Transverse colon (tissue), 4 donors: Measurements from ENCODE around the gene MACC1. TPM values are rescaled to one million over a fixed set of nuclear protein-coding genes. Genes with fewer than 3 reads are reported as not detected.

Experiments
- DNase-seq: peaks from one replicate; pipeline ENCODE4 v3.0.0-alpha.2; 2019
- H3K27ac ChIP-seq, 4 donors: fragments of 200-600 bp; sonication (generic); 2 replicates each; pipeline ENCODE4 v1.5.1; 2016 to 2018; ENCODE audit warnings: inconsistent platforms in 4 of 4
- H3K27me3 ChIP-seq: fragments of 200-600 bp; sonication (generic); 2 replicates; pipeline ENCODE4 v1.5.1; 2017; ENCODE audit warnings: inconsistent platforms
- H3K36me3 ChIP-seq, 4 donors: fragments of 200-600 bp; sonication (generic); 2 replicates each; pipeline ENCODE4 v1.5.1; 2017 to 2019; ENCODE audit warnings: inconsistent platforms in 4 of 4
- H3K4me1 ChIP-seq, 4 donors: fragments of 200-600 bp; sonication (generic); 2 replicates each; pipeline ENCODE4 v1.5.1; 2017 to 2020; ENCODE audit warnings: inconsistent platforms in 4 of 4
- H3K4me3 ChIP-seq, 4 donors: fragments of 200-600 bp; sonication (generic); 1 replicate in 1 of 4; 2 replicates in 3 of 4; pipeline versions ENCODE4 v1.5.1 to v1.6.1; 2017 to 2019; ENCODE audit warnings: inconsistent platforms in 4 of 4
- H3K9me3 ChIP-seq, 2 donors: fragments of 200-600 bp; sonication (generic); 2 replicates each; pipeline ENCODE4 v1.5.1; 2017 to 2019; ENCODE audit warnings: inconsistent platforms in 2 of 2
- EP300 ChIP-seq: sonication (generic); formaldehyde crosslinking; IDR thresholded peaks from one replicate; pipeline ENCODE4 v1.6.1; 2017; ENCODE audit warnings: antibody characterized with exemption, low read depth
- POLR2A ChIP-seq: fragments of 450-650 bp; IDR thresholded peaks from one replicate; pipeline ENCODE4 v1.6.1; 2016; ENCODE audit warnings: antibody characterized with exemption, mild to moderate bottlenecking, moderate library complexity
- POLR2AphosphoS5 ChIP-seq, 3 donors: sonication (generic); formaldehyde crosslinking; IDR thresholded peaks; one replicate each; pipeline ENCODE4 v1.6.1; 2016; ENCODE audit warnings: antibody characterized with exemption in 3 of 3
- WGBS, 2 donors: methylation state at CpG; one replicate each; pipeline ENCODE4 v1.1.5; 2018; ENCODE audit warnings: low coverage in 1 of 2; 5-methylcytosine and 5-hydroxymethylcytosine counted together
- in situ Hi-C, 4 donors: fragments of 200-750 bp; cut with MboI; loops; one replicate each; pipeline versions ENCODE4 v1.15.0 to v1.15.1; 2017; ENCODE audit warnings: low sequenced_read_pairs in 3 of 4, low pct_ligation_motif_present in 1 of 4, low pct_unique_long_range_greater_than_20kb in 1 of 4
- intact Hi-C: fragments of 100-400 bp; cut with DNase I; formaldehyde crosslinking; loops from one replicate; pipeline ENCODE4 v1.15.1; 2023; ENCODE audit warnings: low total_unique reads
- total RNA-seq, 4 donors: library from RNA; depleted of rRNA; stranded (reverse); fragments of >200 nt; gene quantifications; one replicate each; pipeline ENCODE4 v1.1.0, GENCODE V29; 2016
- TF ChIP-seq, protein P1 (sequence below), 5 experiments: fragments of 200-600 bp in 3 of 5; fragments of 450-650 bp in 2 of 5; sonication (generic) in 3 of 5; IDR thresholded peaks; 1 replicate in 2 of 5; 2 replicates in 3 of 5; pipeline ENCODE4 v1.5.1; 2016 to 2017; ENCODE audit warnings: antibody characterized with exemption in 5 of 5, inconsistent platforms in 3 of 5, mild to moderate bottlenecking in 2 of 5, moderate library complexity in 1 of 5

MACC1 gene
- total RNA-seq, 4 donors from 2014 or later = 5.2 to 9.8 (median 7.2) TPM

GRCh38 chr7:20159226-20159747, 57.9 kb downstream of the MACC1 start:
- in situ Hi-C loops = loop anchor here in 3 of 4 donors (10.0 to 25.0 kb wide), 5 partner anchors 153 to 428 kb away; partner anchors contain the start of gene TMEM196 (in 1 of the 3)
- no peaks in the 10 kb centered on the region for H3K36me3 ChIP-seq
- no peak for DNase-seq

DNA sequence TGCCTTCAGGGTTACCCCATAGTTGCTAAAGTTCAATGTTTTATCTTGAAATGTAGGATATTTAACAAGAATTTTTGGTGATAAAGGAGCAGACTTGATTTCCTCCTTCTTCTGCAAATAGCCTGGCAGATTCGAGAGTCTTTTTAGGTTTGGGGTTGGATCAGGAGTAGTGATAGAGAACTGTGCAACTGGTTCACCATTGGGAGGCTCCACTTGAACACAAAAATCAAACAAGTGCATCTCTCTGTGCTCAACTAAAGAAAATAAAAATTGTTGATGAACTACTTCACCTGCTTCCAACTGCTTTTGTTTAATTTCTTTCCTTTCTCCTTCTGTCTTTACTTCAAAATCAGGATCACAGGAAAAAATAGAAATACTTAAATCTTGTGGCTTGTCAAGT, 58.5 kb downstream of the MACC1 start:
- no peak overlapping the region for H3K27ac ChIP-seq
- in situ Hi-C loops = loop anchor here in 3 of 4 donors (10.0 to 25.0 kb wide), 5 partner anchors 154 to 429 kb away; partner anchors contain the start of gene TMEM196 (in 1 of the 3)
- H3K4me1 ChIP-seq = peaks cover 0 to 9% (median 0%) of the 10 kb centered on the region in 4 donors
- no peak for TF ChIP-seq POLR2AphosphoS5 (IDR thresholded peaks at IDR 0.05)
- no peak for TF ChIP-seq EP300
- TF ChIP-seq, protein P1, sequence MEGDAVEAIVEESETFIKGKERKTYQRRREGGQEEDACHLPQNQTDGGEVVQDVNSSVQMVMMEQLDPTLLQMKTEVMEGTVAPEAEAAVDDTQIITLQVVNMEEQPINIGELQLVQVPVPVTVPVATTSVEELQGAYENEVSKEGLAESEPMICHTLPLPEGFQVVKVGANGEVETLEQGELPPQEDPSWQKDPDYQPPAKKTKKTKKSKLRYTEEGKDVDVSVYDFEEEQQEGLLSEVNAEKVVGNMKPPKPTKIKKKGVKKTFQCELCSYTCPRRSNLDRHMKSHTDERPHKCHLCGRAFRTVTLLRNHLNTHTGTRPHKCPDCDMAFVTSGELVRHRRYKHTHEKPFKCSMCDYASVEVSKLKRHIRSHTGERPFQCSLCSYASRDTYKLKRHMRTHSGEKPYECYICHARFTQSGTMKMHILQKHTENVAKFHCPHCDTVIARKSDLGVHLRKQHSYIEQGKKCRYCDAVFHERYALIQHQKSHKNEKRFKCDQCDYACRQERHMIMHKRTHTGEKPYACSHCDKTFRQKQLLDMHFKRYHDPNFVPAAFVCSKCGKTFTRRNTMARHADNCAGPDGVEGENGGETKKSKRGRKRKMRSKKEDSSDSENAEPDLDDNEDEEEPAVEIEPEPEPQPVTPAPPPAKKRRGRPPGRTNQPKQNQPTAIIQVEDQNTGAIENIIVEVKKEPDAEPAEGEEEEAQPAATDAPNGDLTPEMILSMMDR (IDR thresholded peaks at IDR 0.05) = peak in 4 of 5 experiments; percentile 11 to 23 (median 16)
- TF ChIP-seq POLR2A = no peak
- WGBS, 2 donors = 22 to 27% methylated on average over 1 of the region's 1 CpG
- H3K4me3 ChIP-seq = no peak overlapping the region
- no peaks in the 10 kb centered on the region for H3K27me3 ChIP-seq
- intact Hi-C loops = no loop called here
- no peak for DNase-seq
- no peaks in the 10 kb centered on the region for H3K9me3 ChIP-seq
- H3K36me3 ChIP-seq = no peaks in the 10 kb centered on the region

More at GRCh38 chr7:20159226-20159747, 57.9 kb downstream of the MACC1 start:
- H3K4me3 ChIP-seq = no peak overlapping the region
- H3K9me3 ChIP-seq = no peaks in the 10 kb centered on the region
- peaks cover 0 to 6% (median 0%) of the 10 kb centered on the region in 4 donors for H3K4me1 ChIP-seq
- H3K27ac ChIP-seq = no peak overlapping the region
- no peaks in the 10 kb centered on the region for H3K27me3 ChIP-seq
- 88 to 96% methylated on average over 1 to 6 of the region's 6 CpGs for WGBS, 2 donors
- intact Hi-C loops = no loop called here
- TF ChIP-seq POLR2A = no peak
- no peak for TF ChIP-seq POLR2AphosphoS5 (IDR thresholded peaks at IDR 0.05)
- no peak for TF ChIP-seq EP300
- TF ChIP-seq, protein P1 (IDR thresholded peaks at IDR 0.05) = no peak

- H3K36me3 ChIP-seq = no peaks in the 10 kb centered on the region
- no peak for DNase-seq
- 83 to 89% methylated on average over 3 of the region's 3 CpGs for WGBS, 2 donors
- H3K27ac ChIP-seq = no peak overlapping the region
- TF ChIP-seq EP300 (no peak), POLR2AphosphoS5 (IDR thresholded peaks at IDR 0.05) (no peak), POLR2A (no peak)
- TF ChIP-seq, protein P1 (IDR thresholded peaks at IDR 0.05) = no peak
- in situ Hi-C loops = loop anchor here in 3 of 4 donors (10.0 to 25.0 kb wide), 5 partner anchors 155 to 430 kb away; partner anchors contain the start of gene TMEM196 (in 1 of the 3)
- no peaks in the 10 kb centered on the region for H3K27me3 ChIP-seq
- peaks cover 0 to 19% (median 2%) of the 10 kb centered on the region in 4 donors for H3K4me1 ChIP-seq
- intact Hi-C loops = no loop called here
- no peaks in the 10 kb centered on the region for H3K9me3 ChIP-seq
- no peak overlapping the region for H3K4me3 ChIP-seq
Measured at GRCh38 chr7:20157456-20157855, 59.7 kb downstream of the MACC1 start.

DNA sequence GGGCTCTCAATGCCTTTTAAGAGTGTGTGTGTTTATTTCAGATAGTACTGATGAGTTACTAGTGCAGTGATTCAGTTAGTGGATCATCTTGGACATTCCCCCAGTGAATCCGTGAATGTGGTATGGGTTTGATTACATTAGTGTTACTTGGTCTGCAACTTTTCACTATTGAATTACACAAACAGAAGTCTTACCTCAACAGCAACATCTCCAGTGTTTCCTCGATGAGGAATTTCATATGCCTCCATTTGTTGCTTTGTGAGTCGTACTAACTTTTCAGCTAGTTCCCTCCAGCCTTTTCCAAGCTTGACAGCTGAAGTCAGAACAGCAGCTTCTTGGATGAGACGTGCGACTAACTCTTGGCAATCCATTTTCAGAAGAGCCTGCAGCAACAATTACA, 63.2 kb downstream of the MACC1 start:
- H3K9me3 ChIP-seq = no peaks in the 10 kb centered on the region
- H3K36me3 ChIP-seq = no peaks in the 10 kb centered on the region
- intact Hi-C loops (no loop called here), in situ Hi-C loops (loop anchor here in 3 of 4 donors (10.0 to 25.0 kb wide), 5 partner anchors 158 to 433 kb away; partner anchors contain the start of gene TMEM196 (in 1 of the 3))
- H3K4me3 ChIP-seq = no peak overlapping the region
- H3K27ac ChIP-seq = peak overlapping the region; percentile 26 to 73 (median 49)
- peaks cover 0 to 22% (median 2%) of the 10 kb centered on the region in 4 donors for H3K4me1 ChIP-seq
- no peak for DNase-seq
- H3K27me3 ChIP-seq = no peaks in the 10 kb centered on the region
- TF ChIP-seq POLR2AphosphoS5 (IDR thresholded peaks at IDR 0.05) (peak in 1 of 3 donors; percentile 23), EP300 (no peak), POLR2A (no peak)
- TF ChIP-seq, protein P1 (IDR thresholded peaks at IDR 0.05) = no peak
- WGBS, 2 donors = 68 to 74% methylated on average over 5 of the region's 5 CpGs
